GM21367 (cell line): ENCODE data around the gene FMN2.

Source experiments
- ATAC-seq: cut with Tn5 transposase; IDR thresholded peaks from one replicate; pipeline ENCODE4 v1.9.1; 2021; ENCODE audit not compliant: unreplicated experiment

The FMN2 gene

DNA sequence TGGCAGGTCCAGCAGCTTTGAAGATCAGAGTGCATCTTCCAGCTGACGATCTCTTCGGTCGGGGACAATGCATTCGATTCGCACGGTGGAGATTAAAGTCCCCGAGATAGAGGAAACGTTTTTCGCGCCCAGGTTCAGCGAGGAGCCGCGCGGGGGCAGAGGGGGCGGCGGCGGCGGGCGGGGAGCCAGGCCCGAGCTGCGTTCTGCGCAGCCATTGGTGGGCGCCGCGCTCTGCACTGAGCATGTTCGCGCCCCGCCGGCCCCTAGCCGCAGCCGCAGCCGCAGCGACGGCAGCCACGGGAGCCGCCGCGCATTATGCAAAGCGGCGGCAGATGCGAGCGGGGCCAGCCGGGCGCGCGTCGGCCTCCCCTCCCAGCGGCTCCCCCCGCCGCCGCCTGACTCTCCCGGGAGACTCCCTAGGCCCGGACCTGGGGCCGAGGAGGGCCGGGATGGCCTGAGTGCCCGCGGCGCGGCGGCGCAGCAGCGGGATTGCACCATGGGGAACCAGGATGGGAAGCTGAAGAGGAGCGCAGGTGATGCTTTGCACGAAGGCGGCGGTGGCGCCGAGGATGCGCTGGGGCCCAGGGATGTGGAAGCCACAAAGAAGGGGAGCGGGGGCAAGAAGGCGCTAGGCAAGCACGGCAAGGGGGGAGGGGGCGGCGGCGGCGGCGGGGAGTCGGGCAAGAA, at the start of gene FMN2:
Gene FMN2 (plus strand): TSS at position 270 of the 687 bp plus-strand sequence. CDS start 227 bp downstream, at position 497.
- ATAC-seq, result no peak

DNA sequence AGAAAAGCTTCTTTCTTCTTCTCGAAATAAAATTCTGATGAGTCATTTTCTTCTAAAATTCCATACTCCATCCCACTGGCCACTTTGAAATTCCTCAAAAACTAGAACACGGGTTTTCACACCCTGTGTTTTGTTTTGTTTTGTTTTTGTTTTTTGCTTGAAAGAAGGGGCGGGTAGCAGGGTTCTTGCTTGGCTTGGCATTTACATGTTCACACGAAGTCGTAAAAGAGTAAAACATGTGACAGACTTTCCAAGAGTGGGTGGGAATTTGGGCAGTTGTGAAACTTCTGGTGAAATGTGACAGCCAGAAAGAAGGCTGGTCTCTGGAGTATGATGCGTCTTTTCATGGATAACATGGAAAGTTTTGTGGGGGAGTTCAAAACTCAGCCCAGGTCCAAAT, 47.1 kb upstream of the FMN2 start:
- ATAC-seq, result no peak

DNA sequence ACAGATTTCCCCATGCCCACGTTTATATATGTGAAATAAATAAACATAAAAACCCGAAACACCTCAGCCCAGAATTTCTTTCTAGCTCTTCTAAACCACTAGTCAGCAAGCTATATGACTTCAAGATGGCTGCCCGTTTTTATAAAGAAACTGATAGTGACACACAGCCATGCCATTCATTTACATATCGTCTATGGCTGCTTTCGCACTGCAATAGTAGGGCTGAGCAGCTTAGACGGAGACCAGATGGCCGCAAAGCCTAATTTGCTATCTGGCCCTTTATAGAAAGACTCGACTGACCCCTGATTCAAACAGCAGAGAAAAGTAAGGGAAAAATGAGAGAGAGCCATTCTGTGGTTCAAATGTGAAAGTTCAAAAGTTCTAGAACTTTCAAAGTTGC, 45.7 kb upstream of the FMN2 start:
- ATAC-seq, result no peak

DNA sequence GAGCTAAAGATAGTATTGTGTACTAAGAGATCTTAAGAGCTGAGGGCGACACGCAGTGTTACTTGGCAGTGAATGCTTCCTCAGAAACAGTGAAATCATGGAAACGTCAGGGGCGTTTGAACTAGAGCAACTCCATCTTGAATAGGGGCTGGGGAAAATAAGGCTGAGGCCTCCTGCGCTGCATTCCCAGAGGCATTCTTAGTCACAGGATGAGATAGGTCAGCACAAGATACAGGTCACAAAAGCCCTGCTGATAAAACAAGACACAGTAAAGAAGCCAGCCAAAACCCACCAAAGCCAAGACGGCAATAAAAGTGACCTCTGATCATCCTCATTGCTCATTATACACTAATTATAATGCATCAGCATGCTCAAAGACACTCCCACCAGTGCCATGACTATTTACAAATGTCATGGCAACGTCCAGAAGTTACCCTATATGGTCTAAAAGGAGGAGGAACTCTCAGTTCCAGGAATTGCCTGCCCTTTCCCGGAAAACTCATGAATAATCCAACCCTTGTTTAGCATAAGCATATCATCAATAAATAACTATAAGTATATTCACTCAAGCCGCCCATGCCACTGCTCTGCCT, 37.5 kb upstream of the FMN2 start:
- no peak for ATAC-seq

DNA sequence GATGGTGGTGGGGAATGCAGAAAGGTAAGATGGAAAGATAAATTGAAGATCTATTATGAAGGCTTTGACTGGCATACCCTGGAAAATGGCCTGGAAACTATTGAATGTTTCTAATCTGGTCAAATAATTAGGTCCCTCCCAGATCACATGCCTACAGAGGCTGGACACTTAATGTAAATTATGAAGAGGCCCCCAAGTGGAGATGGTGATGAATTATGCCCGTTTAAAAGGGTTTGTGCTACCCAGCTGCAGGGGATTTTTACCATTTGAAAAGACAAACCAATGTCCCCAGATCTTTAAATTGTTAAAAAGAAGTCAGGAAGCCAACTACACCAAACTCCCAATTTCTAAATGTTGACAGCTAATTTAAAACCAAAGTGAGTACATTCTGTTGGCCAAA, 35.7 kb upstream of the FMN2 start:
- ATAC-seq, result no peak

DNA sequence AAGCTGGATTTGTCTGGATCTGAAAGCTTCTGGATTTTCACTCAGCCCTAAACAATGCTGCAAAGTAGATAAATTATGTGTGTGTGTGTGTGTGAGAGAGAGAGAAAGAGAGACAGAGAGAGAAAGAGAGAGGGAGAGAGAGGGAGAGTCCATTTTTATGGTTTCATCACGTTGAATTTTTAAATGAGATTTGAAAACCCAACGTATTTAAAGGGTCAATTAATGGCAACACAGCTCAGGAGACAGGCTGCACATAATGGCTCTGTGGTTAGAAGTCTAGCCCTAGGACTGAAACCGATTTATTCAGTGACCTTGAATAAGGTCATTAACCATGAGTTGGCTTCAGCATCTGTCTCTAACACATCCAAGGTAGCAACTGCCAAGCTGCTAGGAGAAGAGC, 35.3 kb upstream of the FMN2 start:
- ATAC-seq, result no peak

DNA sequence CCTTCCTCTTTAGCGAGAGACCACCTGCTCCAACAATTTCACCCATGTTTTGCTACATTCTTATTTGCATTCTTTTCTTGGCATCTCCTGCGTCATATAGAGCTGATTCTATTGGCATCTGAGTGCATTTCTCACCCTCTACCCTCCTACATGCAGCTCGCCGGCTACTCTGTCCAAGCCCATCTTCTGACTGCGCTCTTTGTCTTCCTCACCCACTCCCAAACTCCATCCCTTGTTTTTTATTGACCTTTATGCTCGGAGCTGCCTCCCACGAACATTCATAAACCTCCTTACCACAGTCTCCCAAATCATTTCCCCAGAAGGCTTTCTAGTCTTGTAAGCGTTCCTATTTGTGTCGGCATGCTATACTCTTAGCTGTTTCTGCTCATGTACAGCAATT, 33.6 kb upstream of the FMN2 start:
- no peak for ATAC-seq

DNA sequence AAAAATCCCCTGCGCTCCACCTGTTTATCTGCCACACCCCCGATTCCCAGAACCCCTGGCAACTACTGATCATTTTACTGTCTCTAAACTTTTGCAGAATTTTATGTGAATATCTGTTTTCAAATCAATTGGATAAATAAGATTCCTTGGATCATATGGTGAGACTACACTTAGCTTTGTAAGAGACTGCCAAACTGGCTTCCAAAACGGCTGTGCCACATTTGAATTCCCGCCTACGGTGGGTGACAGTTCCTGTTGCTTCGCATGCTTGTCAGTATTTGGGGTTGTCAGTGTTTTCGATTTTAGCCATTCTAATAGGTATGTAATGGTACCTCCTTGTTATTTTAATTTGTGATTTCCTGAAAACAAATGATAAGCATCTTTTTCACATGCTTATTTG, 22.7 kb upstream of the FMN2 start:
- no peak for ATAC-seq

DNA sequence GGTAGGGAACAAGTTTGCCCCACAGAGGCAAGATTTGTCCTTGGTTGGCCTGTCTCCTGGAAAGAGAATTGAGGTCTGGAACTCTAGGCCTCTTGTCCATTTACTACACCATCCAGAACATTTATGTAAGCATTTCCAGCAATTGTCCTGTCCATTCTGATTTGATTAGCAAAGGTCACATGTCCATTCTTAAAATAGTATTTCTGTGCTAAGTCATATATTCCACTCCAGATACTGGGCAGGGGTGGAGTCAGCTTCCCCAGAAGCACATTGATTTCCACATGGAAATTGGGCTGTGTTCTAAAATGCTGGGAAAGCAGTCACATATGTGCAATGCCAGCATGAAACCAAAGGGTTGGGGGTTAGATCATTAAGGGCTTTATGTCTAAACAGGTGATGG, 21.5 kb upstream of the FMN2 start:
- no peak for ATAC-seq

DNA sequence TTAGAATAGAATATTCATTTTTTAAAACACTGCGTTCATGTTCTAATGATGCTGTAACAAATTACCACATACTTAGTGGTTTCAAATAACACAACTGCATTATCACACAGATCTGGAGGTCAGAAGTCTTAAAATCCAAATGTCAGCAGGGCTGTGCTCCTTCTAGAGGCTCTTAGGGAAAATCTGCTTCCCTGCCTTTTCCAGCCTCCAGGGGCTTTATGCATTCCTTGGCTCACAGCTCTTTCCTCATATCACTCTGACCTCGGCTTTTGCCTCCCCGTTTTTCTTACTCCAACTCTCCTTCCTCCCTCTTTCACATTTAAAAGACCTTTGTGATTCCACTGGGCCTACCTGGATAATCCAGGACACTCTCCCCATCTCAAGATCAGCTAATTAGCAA, 18.6 kb upstream of the FMN2 start:
- no peak for ATAC-seq

DNA sequence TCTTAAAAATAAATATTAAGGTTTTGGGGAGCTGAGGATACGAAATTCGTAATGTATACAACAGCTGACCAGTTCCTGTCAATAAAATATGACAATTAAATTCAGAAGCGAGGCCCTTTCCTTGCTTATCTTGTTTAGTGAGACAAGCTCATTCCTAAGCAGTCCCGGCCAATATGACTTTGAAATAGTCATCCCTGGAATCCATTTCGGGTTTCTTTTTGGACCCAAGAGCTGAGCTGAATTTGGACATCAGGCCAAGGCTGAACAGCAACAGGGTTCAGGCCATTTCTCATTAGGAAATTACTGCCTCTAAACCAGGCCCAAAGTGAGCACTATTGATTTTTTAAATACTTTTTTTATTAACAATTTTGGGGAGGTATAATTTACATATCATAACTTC, 17.3 kb upstream of the FMN2 start:
- no peak for ATAC-seq

DNA sequence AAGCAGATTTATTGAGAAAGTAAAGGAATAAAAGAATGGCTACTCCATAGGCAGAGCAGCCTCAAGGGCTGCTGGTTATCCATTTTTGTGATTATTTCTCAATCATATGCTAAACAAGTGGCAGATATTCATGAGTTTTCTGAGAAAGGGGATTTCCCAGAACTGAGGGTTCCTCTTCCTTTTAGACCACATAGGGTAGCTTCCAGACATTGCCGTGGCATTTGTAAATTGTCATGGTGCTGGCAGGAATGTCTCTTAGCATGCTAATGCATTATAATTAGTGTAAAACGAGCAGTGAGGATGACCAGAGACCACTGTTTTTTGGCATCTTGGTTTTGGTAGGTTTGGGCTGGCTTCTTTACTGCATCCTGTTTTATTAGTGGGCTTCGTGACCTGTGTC, 16.8 kb upstream of the FMN2 start:
- no peak for ATAC-seq

DNA sequence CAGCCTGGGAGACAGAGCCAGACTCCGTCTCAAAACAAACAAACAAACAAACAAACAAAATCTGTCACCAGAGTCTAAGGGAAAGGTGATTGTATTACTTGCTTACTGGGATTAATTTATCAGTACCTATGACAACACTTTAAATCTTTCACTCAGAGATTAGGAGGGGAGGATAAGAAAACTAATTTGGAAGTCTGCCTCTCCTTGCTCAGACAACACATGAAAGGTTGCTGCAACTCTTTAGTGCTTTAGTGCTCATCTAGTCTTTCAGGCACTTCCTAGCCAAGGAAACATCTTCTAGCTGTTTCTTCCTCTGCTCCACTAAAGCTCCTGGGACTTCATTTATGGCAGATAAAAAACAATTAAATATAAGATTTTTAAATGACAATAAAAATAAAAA, 7.3 kb upstream of the FMN2 start:
- ATAC-seq, result no peak

DNA sequence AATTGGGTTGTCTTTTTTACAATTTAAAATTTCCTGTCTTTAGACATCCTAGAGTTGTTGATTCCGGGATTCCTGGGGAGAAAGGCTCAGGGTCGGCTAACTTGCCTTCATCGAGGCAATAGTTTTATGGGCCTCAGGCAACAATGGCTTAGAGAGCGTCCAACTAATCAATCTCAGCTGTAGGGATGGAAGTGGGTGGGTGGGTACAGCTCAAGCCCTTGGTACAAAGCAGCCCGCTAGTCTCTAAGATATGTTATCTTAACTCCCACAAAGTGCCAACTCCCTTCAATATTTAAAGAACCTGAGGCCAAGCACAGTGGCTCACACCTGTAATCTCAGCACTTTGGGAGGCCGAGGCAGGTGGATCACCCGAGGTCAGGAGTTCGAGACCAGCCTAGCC, 6.9 kb upstream of the FMN2 start:
- no peak for ATAC-seq

DNA sequence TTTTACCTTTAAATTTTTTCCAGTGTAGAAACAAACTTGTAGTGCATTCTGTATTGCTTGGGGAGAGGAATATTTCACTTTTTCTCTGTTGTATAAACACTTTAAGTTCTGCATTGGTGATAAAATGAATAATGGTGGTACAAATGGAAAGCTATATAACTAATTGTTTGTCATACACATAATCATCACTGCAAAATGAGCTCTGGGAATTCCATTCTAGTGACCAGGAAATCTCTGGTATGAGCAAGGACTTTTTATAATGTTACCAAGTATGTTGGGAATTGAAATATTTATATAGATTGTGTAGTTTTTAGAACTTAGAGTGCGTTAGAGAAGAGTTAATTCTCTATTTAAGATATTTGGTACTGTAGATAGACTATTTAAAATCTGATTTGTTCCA, 5.0 kb upstream of the FMN2 start:
- no peak for ATAC-seq

DNA sequence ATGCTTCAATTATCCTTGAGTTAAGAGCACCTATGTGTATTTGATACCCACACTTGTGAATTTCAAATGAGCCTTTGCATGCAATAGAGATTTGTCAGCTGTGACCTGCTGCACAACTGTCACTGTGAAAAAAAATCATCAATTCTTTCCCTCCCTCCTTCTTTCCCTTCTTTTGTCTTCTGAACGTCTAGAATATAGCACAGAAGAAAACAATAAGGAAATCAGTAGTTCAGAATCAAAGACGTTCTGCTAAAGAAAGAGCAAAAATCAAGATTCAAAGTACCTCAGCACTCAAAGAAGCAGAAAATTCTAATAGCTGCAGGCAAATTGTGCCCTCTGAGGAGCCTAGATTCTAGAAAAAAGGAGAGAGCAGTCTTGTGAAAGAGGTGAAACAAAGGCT, 1.7 kb upstream of the FMN2 start:
- no peak for ATAC-seq

DNA sequence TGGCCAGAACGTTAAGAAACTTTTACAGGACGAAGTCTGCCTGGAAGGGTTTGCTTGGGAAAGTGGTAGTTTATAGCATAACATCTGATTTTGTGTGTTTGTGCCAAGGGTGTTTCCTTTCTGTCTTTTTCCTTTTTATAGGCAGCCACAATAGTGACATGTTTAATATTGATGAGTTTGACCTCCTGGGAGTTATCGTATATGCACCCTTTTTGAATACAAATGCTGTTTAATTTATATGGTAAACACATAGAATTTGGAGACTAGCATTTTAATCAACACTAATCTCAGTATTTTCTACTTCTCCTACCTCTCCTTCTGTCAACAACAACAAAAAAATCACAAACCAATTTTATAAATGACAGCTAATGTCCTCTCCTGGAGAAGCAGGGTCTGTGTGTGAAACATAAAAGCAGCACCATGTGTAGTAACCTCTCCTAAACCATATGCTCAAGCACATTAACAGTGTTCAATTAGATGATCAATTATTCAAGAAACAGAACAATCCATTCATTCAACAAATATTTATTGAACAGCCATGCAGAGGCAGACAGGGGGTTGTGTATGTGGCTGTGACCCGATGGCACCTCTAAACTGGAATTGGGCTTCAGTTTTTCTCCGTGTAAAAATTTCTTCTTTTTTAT, 604 bp upstream of the FMN2 start:
- ATAC-seq, result no peak

DNA sequence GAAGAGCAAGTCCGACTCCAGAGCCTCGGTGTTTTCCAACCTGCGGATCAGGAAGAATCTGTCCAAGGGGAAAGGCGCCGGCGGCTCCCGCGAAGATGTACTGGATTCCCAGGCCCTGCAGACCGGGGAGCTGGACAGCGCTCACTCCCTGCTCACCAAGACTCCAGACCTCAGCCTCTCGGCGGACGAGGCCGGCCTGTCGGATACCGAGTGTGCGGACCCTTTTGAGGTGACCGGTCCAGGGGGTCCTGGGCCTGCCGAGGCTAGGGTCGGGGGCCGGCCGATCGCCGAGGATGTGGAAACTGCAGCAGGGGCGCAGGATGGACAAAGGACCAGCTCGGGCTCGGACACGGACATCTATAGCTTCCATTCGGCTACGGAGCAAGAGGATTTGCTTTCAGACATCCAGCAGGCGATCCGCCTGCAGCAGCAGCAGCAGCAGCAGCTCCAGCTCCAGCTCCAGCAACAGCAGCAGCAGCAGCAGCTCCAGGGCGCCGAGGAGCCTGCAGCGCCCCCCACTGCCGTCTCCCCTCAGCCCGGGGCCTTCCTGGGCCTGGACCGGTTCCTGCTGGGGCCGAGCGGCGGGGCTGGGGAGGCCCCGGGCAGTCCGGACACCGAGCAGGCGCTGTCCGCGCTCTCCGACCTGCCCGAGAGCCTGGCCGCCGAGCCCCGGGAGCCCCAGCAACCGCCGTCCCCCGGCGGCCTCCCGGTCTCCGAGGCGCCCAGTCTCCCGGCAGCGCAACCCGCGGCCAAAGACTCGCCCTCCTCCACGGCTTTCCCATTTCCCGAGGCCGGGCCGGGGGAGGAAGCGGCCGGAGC, 827 bp downstream of the FMN2 start:
- no peak for ATAC-seq

DNA sequence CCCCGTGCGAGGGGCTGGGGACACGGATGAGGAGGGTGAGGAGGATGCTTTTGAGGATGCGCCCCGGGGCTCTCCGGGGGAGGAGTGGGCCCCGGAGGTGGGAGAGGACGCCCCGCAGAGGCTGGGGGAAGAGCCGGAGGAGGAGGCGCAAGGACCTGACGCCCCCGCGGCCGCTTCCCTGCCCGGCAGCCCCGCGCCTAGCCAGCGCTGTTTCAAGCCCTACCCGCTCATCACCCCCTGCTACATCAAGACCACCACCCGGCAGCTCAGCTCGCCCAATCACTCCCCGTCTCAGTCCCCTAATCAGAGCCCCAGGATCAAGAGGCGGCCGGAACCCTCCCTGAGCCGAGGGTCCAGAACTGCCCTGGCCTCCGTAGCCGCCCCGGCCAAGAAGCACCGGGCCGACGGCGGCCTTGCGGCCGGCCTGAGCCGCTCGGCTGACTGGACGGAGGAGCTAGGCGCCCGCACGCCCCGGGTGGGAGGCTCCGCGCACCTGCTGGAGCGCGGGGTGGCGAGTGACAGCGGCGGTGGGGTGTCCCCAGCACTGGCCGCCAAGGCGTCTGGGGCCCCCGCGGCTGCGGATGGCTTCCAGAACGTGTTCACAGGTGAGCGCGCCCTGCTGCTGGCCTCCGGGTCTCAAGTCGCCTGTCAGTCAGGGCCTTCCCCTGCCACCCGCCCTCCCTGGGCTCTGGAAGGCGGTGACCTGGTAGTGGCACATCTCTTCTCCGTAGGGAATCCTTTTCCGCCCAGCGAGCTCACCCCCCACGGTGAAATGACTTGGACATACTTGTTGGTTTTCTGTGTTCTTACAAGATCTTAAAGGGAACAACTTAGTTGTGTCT, 1.7 kb downstream of the FMN2 start:
- no peak for ATAC-seq

DNA sequence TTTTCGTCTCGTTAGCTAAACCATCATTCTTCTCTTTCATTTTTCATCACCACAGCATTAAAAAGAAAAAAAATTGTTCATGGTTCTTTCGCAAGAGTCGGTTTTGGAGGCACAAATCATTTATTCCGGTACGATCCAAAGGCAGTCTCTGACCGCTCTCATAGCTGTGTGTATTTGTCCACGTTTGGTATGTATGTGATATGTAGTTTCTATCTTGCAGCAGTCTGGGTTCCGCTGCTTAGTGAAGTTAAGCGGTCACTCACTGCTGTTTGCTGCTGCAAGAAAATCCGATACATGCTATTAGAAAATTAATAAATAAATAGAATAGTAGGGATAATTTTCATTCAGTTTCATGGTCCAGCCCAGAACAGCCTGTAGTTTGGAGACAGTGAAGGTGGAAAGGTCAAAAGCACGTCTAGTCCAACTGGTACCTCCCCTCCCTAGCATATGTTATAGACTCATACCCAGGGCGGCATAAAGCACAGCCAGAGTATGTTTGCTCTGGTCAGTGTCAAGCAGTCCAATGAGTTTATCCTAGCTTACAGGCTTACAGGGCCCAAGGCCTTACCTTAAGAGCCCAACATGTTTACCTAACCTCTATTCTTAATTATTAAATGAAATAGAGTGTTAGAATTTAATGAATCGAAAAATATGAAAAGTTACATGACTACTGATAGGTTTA, 2.5 kb downstream of the FMN2 start:
- ATAC-seq, result no peak
